PC-9 (cell line): ENCODE measurements around the gene VOPP1. TPM values are rescaled to one million over a fixed set of nuclear protein-coding genes. Genes with fewer than 3 reads are reported as not detected.

ENCODE experiments used
- BruUV-seq: library from RNA; stranded (reverse); fragments of 400-500 nt; replicated peaks from 2 replicates; lab custom pipeline; 2021; lab: Mats Ljungman, UMichigan
- CTCF ChIA-PET: fragments of 300-600 bp; sonication (Branson Sonifier 250); formaldehyde crosslinking; loops from one replicate; lab custom pipeline; 2022; ENCODE audit warnings: antibody characterized with exemption; lab: Charles Lee
- POLR2A ChIA-PET: fragments of 300-600 bp; sonication (Branson Sonifier 250); formaldehyde crosslinking; loops from one replicate; lab custom pipeline; 2022; ENCODE audit warnings: antibody characterized with exemption; ENCODE audit not compliant: unreplicated experiment; lab: Charles Lee
- DNase-seq, 2 experiments: peaks; one replicate each; pipeline versions ENCODE4 v3.0.0 to v3.0.0-alpha.2; 2015 to 2022; ENCODE audit warnings: mixed read lengths in 1 of 2
- H2AFZ ChIP-seq: fragments of 200-600 bp; sonication (generic); 2 replicates; pipeline ENCODE4 v1.8.1; 2017; ENCODE audit warnings: antibody characterized with exemption
- H3F3A ChIP-seq: fragments of 200-600 bp; sonication (generic); 2 replicates; pipeline ENCODE4 v1.8.1; 2017; ENCODE audit warnings: antibody characterized with exemption, mild to moderate bottlenecking, low read depth; ENCODE audit not compliant: insufficient read depth
- H3K27ac ChIP-seq: fragments of 200-600 bp; sonication (generic); 2 replicates; pipeline ENCODE4 v1.6.1; 2016; ENCODE audit warnings: mixed run types
- H3K27me3 ChIP-seq: fragments of 200-600 bp; sonication (generic); 2 replicates; pipeline ENCODE4 v1.6.1; 2016; ENCODE audit warnings: low read depth, mixed run types; ENCODE audit not compliant: insufficient read depth
- H3K36me3 ChIP-seq: fragments of 200-600 bp; sonication (generic); 2 replicates; pipeline ENCODE4 v1.6.1; 2016; ENCODE audit warnings: low read depth, mixed run types
- H3K4me1 ChIP-seq: fragments of 200-600 bp; sonication (generic); replicated peaks from 2 replicates; pipeline ENCODE4 v1.6.1; 2016; ENCODE audit warnings: mixed run types; ENCODE audit not compliant: insufficient read depth
- H3K4me2 ChIP-seq: fragments of 200-600 bp; sonication (generic); 2 replicates; pipeline ENCODE4 v1.6.1; 2017; ENCODE audit warnings: mixed run types
- H3K4me3 ChIP-seq: fragments of 200-600 bp; sonication (generic); 2 replicates; pipeline ENCODE4 v1.6.1; 2016; ENCODE audit warnings: mixed run types
- H3K79me2 ChIP-seq: fragments of 200-600 bp; sonication (generic); 2 replicates; pipeline ENCODE4 v1.6.1; 2017; ENCODE audit warnings: low read depth, mixed run types
- H3K9me2 ChIP-seq: fragments of 200-600 bp; sonication (generic); 2 replicates; pipeline ENCODE4 v1.8.1; 2017; ENCODE audit warnings: mild to moderate bottlenecking; ENCODE audit not compliant: insufficient read depth
- H3K9me3 ChIP-seq: fragments of 200-600 bp; sonication (generic); 2 replicates; pipeline ENCODE4 v1.8.1; 2016; ENCODE audit warnings: low read depth; ENCODE audit not compliant: insufficient read depth
- H4K20me1 ChIP-seq: fragments of 200-600 bp; sonication (generic); 2 replicates; pipeline ENCODE4 v1.8.1; 2017; ENCODE audit not compliant: insufficient read depth
- CTCF ChIP-seq: fragments of 200-600 bp; sonication (generic); conservative IDR thresholded peaks from 2 replicates; pipeline ENCODE4 v1.6.1; 2017; ENCODE audit warnings: mixed run types, antibody characterized with exemption, mild to moderate bottlenecking, moderate library complexity
- EZH2 ChIP-seq: fragments of 200-600 bp; sonication (generic); IDR thresholded peaks from 2 replicates; pipeline ENCODE4 v1.8.0; 2017; ENCODE audit warnings: antibody characterized with exemption, low read depth
- intact Hi-C: fragments of 100-400 bp; cut with micrococcal nuclease; formaldehyde crosslinking; loops from one replicate; pipeline ENCODE4 v1.10.0; 2022; ENCODE audit not compliant: unreplicated experiment
- total RNA-seq: library from RNA; stranded (reverse); gene quantifications from 2 replicates; pipeline ENCODE4 v1.2.3, GENCODE V29; 2021

Gene VOPP1
- total RNA-seq, 1 experiment from 2014 or later: 207 TPM

- no peaks in the 10 kb centered on the region for H3K9me3 ChIP-seq
- peaks cover 8% of the 10 kb centered on the region; the same call in 1 of the 2 replicates for H4K20me1 ChIP-seq
- H3K9me2 ChIP-seq: no peaks in the 10 kb centered on the region
- H3K4me3 ChIP-seq: no peak overlapping the region
- no peak for DNase-seq
- H2AFZ ChIP-seq: no peak overlapping the region
- H3K79me2 ChIP-seq: no peaks in the 10 kb centered on the region
- H3F3A ChIP-seq: no peaks in the 10 kb centered on the region
- no peaks in the 10 kb centered on the region for H3K27me3 ChIP-seq
- ChIA-PET CTCF (interaction anchor here (0.5 kb wide), 1 partner anchor 69 kb away, joined by 6 read pairs; no protein-coding TSS in a partner anchor), POLR2A (no interaction called here)
- H3K36me3 ChIP-seq: peaks cover 30% of the 10 kb centered on the region
- intact Hi-C loops: no loop called here
- TF ChIP-seq CTCF: no peak
- no peak for TF ChIP-seq EZH2
- no peak overlapping the region for H3K4me2 ChIP-seq
- H3K27ac ChIP-seq: no peak overlapping the region
- no peaks in the 10 kb centered on the region for H3K4me1 ChIP-seq
- BruUV-seq: no TSS peak
Observed at GRCh38 chr7:55469721-55470120, 102.6 kb downstream of the VOPP1 start.

GRCh38 chr7:55469271-55469681, 103.0 kb downstream of the VOPP1 start:
- Histone ChIP-seq H3K9me2 (no peaks in the 10 kb centered on the region), H3K36me3 (peaks cover 34% of the 10 kb centered on the region), H3K79me2 (no peaks in the 10 kb centered on the region), H3K9me3 (no peaks in the 10 kb centered on the region; the same call in 1 of the 2 replicates), H3F3A (no peaks in the 10 kb centered on the region), H3K4me1 (no peaks in the 10 kb centered on the region), H4K20me1 (peaks cover 8% of the 10 kb centered on the region; the same call in 1 of the 2 replicates), H3K4me3 (no peak overlapping the region), H3K27ac (no peak overlapping the region), H3K27me3 (no peaks in the 10 kb centered on the region), H2AFZ (no peak overlapping the region), H3K4me2 (no peak overlapping the region)
- CTCF ChIA-PET: no interaction called here
- intact Hi-C loops: no loop called here
- no TSS peak for BruUV-seq
- no peak for DNase-seq
- TF ChIP-seq CTCF (no peak), EZH2 (no peak)
- POLR2A ChIA-PET: no interaction called here

GRCh38 chr7:55468495-55468894, 103.8 kb downstream of the VOPP1 start:
- Histone ChIP-seq H3K27ac (no peak overlapping the region), H3F3A (no peaks in the 10 kb centered on the region), H3K4me2 (no peak overlapping the region), H3K4me1 (no peaks in the 10 kb centered on the region), H3K79me2 (no peaks in the 10 kb centered on the region), H3K9me2 (no peaks in the 10 kb centered on the region), H4K20me1 (peaks cover 2% of the 10 kb centered on the region; the same call in 1 of the 2 replicates), H3K4me3 (no peak overlapping the region), H3K9me3 (no peaks in the 10 kb centered on the region; the same call in 1 of the 2 replicates), H2AFZ (no peak overlapping the region), H3K36me3 (peaks cover 34% of the 10 kb centered on the region), H3K27me3 (no peaks in the 10 kb centered on the region)
- TF ChIP-seq EZH2 (no peak), CTCF (no peak)
- CTCF ChIA-PET: no interaction called here
- POLR2A ChIA-PET: no interaction called here
- intact Hi-C loops: no loop called here
- no peak for DNase-seq
- BruUV-seq: no TSS peak
